Prostate gland (tissue), 2 donors: ENCODE data around the gene GPX6.

Experiments
- CTCF ChIP-seq, 4 experiments: fragments of 200-600 bp in 2 of 4; fragments of 450-650 bp in 2 of 4; sonication (generic) in 2 of 4; IDR thresholded peaks; 1 replicate in 3 of 4; 2 replicates in 1 of 4; pipeline ENCODE4 v1.5.1; 2016 to 2019; ENCODE audit warnings: antibody characterized with exemption in 4 of 4, mild to moderate bottlenecking in 2 of 4, moderate library complexity in 2 of 4
- POLR2A ChIP-seq: fragments of 450-650 bp; IDR thresholded peaks from one replicate; pipeline ENCODE4 v1.6.1; 2016; ENCODE audit warnings: antibody characterized with exemption, mild to moderate bottlenecking
- POLR2AphosphoS5 ChIP-seq: sonication (generic); formaldehyde crosslinking; IDR thresholded peaks from one replicate; pipeline ENCODE4 v1.6.1; 2017; ENCODE audit warnings: antibody characterized with exemption

DNA sequence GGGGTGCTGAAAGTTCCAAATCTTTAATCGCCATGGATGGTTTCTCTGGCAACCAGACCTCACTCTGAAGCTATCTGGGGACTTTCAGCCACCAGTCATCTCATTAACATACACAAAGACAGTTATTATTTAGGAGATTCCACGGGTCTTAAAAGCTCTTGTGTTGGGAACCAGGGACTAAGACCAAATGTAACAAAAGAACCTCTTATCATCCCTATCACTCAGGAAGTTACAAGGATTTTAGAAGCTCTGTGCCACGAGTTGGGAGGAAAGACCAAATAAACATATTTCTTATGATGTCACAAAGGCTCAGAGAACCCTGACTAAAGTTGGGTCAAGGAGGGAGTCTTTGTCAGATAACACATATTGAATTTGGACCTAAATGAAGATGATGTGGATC lies 17.7 kb downstream of the GPX6 start:
- TF ChIP-seq POLR2A (no peak), POLR2AphosphoS5 (no peak), CTCF (IDR thresholded peaks at IDR 0.05) (no peak)
